GM18909 (cell line): ENCODE data around the gene ZNF668.
A peak's percentile ranks its signal among the peaks of the same experiment; 100 is the strongest.
"Not testable (repeated sequence)": the region's sequence is repeated elsewhere in the genome, so short reads cannot be mapped to it uniquely, and the experiment has no call there.

Experiments used
- ATAC-seq: cut with Tn5 transposase; IDR thresholded peaks from one replicate; pipeline ENCODE4 v1.9.1; 2021; ENCODE audit warnings: mild to moderate bottlenecking; ENCODE audit not compliant: unreplicated experiment, poor library complexity

ZNF668 gene

DNA sequence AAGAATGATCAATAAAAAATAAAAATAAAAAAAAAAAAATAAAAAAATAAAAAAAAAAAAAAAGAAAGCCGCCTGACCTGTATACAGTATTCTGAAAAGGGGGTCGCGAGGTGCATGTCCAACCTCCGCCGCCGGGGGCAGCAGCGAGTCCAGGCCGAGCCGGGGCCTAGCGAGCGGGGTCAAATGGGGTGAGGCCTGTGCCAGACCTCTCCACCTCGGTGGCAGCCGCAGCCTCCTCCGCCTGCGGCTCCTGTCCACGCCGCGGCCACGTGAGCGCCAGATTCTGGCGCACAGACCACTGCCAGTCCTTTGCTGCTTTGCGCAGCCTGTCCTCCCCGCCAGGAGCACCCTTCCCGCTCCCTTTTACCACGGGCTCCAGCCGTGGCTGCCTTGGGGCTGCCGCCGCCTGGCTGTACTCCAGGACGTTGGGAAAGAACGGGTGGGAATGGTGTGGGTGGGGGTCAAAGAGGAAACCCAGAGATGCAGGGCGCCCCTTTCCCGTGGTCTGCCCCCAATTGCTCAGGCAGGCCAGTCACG, 31.7 kb upstream of the ZNF668 start:
- peak; percentile 52 for ATAC-seq

DNA sequence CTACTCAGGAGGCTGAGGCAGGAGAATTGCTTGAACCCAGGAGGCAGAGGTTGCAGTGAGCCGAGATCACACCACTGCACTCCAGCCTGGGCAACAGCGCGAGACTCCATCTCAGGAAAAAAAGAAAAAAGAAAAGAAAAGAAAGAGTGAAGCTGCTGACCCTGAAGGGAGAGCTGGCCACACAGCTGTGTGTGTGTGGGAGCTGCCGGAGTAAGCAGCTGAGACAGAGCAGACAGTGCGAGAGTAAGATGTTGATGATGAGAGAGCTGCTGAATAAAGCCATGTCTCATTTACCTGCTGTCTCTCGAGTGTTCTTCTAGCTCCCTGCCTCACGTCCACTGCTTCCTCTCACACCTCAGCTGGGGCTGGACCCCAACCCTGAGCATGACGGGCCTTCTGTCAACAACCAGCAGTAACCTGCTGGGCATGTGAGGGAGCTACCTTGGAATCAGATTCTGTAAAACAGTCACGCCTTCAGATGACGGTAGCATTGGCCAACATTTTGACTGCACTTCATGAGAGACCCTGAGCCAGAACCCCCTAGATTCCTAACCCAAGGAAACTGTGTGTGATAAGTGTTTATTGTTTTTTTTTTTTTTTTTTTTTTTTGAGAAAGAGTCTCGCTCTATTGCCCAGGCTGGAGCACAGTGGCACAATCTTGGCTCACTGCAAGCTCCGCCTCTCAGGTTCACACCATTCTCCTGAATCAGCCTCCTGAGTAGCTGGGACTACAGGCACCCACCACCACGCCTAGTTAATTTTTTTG, 27.0 kb upstream of the ZNF668 start:
- not testable (repeated sequence) for ATAC-seq

DNA sequence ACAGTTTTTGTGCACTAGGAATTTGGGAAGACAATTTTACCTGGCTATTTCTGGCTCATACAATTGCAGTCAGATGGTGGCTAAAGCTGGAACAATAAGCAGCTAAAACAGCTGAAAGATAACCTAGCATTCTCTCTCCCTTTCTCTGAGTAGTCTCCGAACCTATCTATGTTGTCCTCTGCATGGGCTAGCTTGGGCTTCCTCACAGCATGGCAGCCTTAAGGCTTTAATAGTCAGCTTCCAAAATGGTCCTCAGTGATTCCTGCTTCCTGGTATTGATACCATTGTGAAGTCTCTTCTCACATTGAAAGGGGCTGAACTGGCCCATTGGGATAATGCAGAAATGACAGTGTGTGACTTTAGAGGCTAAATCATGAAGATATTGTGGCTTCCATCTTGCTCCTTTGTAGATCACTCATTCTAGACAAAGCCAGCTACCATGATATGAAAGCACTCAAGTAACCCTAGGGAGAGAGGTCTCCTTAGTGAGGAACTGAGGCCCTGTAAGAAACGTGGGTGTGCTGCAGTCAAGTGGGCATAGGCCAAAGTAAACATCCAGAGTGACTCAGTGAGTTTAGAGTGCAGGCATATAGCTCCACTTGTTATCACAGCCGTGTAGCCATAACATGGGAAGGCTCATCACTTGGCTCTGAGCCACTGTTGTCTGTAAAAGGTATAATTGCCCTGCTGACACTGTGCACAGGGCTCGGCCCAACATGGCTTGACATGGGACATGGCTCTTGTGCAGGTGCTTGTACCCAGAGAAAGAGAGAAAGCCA, 26.0 kb upstream of the ZNF668 start:
- ATAC-seq, result no peak

DNA sequence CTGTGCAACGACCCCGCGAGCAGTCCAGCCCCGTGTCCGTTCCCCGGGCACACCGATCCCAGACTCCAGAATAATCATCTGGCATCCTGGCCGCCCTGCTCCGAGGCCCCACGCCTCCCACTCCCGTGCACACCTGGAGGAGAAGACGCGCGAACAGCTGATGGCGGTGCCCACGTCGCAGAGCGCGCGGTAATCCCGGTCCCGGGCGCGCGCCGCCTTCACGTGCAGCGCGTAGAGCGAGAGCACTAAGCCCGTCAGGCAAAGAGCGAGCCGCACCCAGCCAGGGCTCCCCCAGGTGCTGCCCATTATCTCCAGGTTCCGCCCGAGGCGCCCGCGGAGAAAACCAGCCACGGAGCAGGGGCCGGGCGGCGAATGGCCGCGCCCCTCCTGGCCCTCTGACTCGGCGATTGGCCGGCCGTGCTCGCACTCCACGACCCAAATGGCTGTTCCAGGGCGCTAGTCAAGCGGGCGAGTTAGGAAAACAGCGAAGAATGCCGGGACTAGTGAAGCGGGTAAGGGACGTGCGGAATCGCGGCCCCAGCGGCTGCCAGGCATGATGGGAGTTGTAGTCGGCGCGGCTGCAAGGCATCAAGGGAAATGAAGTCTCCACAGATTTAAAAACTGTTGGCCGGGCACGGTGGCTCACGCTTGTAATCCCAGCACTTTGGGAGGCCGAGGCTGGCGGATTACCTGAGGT, 20.5 kb upstream of the ZNF668 start, which contains the start of gene VKORC1:
VKORC1 (minus strand) TSS at position 374 of the 697 bp plus-strand sequence; CDS start at position 306, 68 bp downstream.
- ATAC-seq, result peak; percentile 86

DNA sequence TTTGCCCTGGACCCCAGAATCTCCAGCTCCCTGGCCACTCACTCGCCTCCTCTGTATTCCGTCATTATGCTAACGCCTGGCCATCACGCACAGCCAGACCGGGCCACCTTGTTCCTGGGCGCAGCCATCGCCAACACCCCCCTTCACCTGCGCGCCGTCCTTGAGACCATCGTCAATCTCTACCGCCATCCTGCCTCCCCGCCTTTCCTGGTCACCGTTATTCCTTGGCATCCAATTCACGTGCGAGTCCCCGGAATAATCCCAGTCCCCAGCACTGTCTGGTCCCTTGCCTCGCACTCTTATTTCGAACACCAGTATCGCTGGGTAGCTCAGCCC, 20.0 kb upstream of the ZNF668 start:
- ATAC-seq, result no peak

DNA sequence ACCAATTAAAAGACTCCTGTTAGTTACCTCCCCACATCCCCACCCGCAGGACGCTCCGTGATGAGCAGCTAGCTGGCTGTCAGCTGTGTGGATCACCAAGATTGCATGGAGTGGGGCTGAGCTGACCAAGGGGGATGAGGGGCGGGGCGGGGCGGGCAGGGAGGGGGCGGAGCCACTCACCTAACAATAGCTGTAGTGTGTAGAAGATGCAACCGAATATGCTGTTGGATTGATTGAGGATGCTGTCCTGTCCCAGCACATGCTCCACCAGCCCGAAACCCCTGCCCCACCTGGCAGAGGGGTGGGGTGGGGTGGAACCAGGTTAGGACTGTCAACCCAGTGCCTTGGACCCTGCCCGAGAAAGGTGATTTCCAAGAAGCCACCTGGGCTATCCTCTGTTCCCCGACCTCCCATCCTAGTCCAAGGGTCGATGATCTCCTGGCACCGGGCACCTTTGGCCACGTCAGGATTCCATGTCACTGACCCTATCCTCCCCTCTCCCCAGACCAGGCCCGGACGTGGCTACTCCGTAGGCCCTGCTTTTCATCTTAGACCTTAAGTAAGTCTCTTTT, 19.2 kb upstream of the ZNF668 start:
- no peak for ATAC-seq

DNA sequence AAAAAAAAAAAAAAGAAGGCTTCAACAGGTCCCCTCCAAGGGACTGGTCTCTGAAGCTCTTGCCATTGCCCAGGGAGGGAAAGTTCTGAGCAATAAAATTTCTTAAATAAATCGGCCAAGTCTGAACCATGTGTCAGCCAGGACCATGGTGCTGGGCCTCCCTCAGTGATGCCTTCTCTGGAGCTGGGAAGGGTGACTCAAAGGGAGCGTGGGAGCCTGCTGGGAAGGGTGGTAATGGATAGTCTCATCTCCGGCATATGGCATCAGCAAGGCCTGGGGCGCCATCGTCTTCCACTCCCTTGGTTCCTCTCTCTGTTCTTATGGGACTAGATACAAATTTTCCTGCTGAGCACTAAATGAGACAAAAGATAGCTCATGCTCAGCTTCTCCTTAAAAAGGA, 18.3 kb upstream of the ZNF668 start:
- ATAC-seq, result no peak

DNA sequence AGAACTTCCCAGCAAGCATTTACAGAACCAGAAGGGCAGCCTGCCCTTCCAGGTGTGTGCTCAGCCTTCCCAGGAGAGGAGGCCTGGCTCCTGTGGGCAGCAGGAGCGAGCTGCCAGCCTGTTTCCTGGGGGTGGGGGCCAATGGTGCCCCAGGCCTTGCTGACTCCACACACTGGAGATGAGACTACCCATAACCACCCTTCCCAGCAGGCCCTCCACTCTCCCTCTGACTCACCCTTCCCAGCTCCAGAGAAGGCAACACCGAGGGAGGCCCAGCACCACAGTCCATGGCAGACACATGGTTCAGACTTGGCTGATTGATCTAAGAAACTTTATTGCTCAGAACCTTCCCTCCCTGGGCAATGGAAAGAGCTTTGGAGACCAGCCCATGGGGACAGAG, 16.5 kb upstream of the ZNF668 start:
- ATAC-seq, result no peak

DNA sequence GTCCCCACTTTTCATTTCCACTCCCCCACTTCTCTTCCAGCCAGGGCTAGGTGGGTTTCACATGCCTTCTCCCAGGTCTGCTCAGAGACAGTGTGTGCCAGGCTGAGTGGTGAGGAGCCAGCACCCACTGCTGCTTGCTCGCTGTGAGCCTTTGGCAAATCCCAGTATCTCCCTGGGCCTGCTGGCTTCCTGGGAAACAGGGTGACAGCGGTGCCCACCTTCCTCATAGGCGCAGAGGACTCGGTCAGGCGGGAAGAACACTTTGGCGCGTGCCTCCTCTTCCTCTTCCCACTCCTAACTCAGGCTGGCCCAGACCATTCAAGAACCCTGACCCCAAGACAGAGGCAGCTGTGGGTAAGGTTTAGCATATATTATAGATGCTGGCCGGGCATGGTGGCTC, 15.2 kb upstream of the ZNF668 start:
- no peak for ATAC-seq

DNA sequence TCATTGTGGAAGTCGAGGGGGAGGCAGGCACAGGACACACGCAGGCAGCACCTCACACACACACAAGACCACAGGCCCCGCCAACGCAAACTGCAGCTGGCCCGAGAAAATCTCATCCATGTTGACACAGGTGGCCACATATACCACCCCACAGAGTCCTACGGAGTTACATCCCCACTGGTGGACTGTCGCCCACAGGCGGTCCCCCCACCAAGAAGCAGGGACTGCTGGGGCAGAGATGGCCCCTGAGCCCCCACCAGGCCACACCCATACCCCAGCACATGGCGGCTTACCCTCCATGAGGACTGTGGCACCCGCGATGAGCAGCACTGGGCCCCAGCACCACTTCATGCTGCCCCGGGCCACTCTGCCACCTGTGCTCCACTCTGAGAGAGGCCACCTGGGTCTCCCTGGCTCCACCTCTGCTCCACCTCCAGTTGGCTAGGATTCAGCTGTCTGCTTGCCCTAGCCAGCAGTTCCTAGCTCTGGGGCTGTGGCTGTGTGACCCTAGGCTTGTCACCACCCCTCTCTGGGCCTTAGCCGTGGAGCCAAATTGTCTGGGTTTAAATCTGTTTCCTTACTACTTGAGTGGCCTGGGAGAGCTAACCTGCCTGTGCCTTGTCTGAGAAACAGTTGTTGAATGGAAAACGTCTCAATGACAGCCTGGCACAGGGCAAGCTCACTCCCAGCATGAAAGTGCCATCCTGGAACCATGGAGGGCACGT, 14.6 kb upstream of the ZNF668 start, which contains the start of gene PRSS53:
PRSS53 (minus strand) TSS at position 485 of the 725 bp plus-strand sequence; CDS start at position 351, 134 bp downstream.
- no peak for ATAC-seq

DNA sequence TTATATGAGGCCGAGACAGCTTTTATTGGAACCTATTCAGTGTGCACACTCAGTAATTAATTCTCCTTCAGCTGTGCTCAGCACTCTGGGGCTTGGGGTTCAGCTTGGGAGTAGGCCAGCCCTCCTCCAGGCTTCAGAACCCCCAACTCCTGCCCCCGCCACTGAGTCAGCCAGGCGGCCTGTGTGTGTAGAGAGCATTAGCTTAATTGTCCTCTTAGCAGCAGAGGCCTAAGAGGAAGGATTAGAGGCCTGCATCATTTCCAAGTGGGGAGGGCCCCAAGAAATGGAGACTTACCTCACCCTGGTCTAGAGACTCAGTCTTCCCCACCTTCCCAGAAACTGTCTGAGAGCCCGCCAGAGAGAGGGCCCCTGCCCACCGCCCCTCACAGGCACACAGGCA, 13.9 kb upstream of the ZNF668 start:
- no peak for ATAC-seq

DNA sequence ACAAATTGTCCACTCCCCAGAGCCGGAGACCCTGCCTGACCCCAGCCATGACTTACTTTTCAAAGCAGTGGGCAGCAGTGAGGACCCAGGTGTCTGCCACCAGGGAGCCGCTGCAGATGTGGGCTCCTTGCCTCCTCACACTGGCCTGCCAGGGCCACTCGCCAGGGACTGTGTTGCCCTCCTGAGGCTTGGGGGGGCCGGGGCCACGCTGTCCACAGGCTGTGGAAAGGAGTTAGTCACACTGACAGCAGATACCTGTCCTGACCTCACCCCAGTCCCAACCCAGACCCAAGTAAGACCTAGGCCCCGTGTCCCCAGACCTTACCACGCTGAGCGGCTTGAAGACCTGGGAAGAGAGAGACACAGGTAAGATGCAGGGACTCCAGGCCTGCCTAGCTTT, 13.4 kb upstream of the ZNF668 start:
- no peak for ATAC-seq

DNA sequence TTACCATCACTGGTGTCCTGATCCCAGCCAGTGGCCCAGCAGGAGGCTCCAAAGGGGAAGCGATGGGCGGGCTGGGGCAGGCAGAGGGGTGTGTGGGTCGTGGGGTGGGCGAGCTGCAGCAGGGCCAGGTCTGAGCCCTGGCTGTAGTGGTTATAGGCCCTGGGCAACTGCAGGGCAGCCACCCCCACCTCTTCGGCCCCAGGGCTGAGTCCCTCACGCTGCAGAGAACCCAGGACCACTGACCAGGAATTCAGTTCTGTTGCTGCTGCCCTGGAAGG, 12.5 kb upstream of the ZNF668 start:
- ATAC-seq, result no peak

DNA sequence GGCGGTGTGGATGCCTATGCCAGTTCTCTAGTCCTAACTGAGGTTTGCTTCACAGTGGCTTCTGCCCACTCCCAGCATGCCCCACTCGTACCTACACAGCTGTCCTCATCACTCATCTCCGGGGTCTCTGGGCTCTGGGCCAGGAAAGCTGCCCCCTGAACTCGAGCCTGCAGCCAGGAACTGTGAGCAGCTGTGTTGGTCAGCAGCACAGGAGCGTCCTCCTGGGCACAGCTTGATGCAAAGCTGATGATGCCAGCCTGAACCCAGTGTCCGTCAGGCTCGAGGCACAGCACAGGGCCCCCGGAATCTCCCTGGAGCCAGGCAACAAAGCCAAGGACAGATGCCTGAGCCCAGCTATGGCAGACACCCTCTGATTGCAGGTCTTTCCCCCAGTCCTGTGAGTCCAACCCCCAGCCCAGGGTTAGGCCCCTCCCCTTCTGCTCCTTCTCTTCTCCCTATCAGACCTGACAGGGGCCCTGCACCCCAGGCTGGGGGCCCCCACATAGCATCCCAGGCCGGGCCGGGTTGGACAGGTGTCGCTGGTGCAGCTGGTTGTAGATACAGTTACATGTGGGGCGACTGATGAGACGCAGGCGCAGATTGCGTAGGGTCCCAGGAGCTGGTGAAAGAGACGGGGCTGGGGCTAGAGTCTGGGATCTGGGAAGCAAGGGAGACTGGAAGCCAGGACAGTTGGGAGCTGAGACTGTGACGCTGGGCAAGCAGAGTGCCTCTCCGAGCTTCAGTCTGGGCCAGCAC, 12.0 kb upstream of the ZNF668 start:
- ATAC-seq, result no peak

DNA sequence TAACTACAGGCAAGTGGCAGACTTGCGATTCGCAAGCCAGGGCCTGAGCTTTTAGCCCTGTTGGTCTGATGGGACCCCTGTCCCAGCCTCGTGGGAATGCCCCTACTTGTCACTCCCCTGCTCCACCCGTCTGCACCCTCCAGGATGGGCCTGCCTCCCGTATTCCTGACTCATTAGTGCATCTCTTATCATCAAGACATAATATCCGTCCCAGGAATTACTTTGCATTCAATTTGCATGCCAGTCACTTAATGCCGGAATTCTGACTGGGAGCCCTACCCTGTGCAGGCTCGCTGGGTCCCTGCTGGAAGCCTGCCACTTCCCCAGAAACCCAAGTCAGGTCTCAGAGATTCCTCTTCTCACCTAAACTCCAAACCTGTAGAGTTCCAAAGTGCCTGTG, 11.4 kb upstream of the ZNF668 start:
- no peak for ATAC-seq

DNA sequence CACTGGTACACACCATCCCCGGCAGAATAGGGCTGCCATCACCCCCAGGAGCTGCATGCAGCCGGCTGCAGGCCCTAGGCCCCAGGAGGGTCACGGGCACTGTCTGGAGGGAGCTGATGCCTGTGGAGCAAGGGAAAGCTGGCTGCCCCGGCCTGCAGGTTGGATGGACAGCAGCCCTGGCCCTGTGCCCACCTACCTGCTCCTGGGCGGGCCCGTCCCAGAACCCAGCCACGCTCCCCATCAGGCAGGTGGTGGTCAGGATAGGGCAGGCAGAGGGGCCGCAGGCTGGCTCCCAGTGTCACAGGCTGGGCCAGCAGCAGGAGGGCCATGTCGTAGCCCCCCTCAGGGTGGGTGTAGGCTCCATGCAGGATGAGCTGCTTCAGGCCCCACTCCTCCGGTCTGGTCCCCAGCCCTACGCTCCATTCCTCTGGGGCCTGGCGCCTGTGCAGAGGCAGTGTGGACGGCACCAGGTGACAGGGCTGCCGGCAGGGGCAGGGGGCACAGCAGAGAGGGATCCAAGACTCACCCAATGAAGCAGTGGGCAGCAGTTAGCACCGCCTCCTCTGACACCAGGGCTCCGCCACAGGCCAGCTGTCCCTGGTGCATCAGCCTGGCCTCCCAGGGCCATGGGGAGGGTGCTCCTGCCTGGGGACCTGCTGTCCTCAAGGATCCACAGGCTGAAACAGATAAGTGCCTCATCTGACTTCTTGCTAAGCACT, 10.7 kb upstream of the ZNF668 start:
- ATAC-seq, result no peak

DNA sequence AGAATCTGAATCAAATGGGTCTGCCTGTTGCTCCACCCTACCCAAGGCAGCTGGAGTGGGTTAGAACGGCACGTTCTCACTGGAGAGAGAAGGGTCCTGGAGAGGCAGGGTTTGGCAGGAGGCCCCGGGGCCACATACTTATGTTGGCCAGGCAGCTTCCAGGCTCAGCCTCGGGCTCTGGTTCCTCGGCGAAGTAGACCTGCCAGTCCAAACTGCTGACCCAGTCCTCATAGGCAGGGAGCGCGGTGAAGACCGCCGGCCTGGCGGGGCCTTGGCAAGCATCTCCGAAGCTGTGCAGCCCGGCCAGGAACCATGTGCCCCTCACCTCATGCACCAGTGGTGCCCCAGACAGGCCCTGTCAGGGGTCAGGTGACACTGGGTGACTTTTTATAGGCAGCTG, 9.9 kb upstream of the ZNF668 start:
- ATAC-seq, result no peak

DNA sequence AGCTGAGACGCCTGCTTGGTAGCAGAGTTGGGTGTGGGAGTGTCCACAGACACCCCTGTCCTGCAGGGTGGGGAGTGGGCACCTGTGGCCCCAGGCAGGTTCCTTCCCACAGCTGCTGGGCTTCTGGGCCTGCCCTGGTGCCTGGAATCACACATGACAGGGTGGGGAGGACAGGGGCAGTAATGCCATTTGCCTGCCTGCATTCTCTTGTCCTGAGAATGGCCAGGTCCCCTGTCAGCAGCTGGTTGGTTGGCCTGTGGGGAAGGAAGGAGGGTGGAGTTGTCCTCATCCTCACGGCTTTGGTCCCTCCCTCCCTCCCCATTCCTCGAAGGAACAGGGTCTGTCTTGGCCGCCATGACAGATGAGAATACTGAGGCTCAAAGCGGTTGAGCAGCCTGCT, 9.5 kb upstream of the ZNF668 start:
- no peak for ATAC-seq

DNA sequence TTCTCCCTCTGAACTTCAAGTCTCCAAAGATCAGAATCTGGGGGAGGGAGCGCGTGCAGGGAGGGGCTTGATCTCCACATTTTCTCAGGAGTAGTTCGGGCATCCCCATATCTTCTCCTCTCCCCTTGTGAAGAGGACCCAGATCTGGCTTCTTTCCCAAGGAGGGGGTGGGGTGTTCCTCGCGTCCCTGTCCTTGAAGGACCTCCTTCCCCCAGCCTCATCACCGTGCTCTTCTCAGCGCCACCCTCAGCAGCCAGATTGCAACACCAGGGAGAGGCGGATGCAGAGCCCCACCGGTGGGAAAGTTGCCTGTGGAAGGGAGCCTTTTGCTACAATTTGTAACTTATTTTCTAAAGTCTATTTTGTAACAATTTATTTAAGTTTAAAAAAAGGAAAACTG, 9.0 kb upstream of the ZNF668 start:
- no peak for ATAC-seq
